GM21381 (cell line): ENCODE measurements around the gene TMEM125.

Experiments used
- ATAC-seq: cut with Tn5 transposase; IDR thresholded peaks from one replicate; pipeline ENCODE4 v1.9.1; 2021; ENCODE audit warnings: mild to moderate bottlenecking, moderate library complexity; ENCODE audit not compliant: unreplicated experiment

TMEM125 gene

DNA sequence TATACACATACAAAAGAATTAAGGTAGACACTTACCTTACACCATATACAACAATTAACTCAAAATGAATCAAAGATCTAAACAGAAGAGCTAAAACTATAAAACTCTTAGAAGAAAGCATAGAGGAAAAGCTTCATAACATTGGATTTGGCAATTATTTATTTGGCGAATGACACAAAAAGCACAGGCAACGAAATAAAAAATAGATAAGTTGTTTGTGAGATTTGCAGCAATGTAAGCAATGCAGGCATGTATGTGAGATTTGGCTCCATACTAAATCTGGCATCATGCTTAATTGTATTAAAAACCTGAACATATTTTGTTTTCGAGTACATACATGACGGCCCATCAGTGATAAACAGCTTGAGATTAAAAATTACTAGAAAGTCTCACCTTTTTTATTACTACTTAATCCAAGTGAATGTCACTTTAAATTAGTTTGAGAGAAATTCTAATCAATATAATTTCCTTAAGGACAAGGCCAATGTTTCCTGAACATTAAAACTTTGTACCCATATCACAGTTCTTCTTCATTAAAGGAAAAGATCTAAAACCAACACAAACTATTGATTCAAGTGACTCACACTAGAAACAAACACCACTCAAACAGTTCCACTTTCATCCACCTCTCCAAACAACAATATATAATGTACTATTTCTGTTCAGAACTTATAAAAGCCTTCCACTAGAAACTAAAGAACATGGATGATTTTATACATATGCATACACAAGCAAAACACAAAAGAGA, 23.1 kb upstream of the TMEM125 start:
- ATAC-seq, result no peak

- ATAC-seq, result no peak
Observed at GRCh38 chr1:43247256-43247921, 22.4 kb upstream of the TMEM125 start.

- no peak for ATAC-seq
Observed at GRCh38 chr1:43250351-43250761, 19.4 kb upstream of the TMEM125 start.

GRCh38 chr1:43251024-43251423, 18.8 kb upstream of the TMEM125 start:
- no peak for ATAC-seq

GRCh38 chr1:43252225-43252624, 17.6 kb upstream of the TMEM125 start:
- no peak for ATAC-seq

GRCh38 chr1:43253173-43253572, 16.6 kb upstream of the TMEM125 start:
- no peak for ATAC-seq

DNA sequence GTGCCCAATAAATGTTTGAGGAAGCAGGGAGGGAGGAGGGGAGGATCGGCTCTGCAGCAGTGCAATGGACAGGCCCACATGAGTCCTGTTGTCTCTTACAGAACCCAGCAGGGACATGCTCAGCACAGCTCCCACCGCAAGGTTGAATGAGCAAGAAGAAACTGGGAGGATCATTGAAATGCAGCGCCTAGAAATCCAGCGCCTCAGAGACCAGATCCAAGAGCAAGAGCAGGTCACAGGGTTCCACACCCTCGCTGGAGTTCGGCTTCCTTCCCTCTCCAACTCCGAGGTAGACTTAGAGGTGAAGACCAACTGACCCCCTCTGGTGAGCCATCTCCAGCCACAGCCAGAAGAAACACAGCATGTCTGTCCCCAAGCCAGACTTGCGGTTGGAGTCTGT, 15.9 kb upstream of the TMEM125 start:
- no peak for ATAC-seq

GRCh38 chr1:43255438-43256210, 14.2 kb upstream of the TMEM125 start:
- ATAC-seq, result no peak

DNA sequence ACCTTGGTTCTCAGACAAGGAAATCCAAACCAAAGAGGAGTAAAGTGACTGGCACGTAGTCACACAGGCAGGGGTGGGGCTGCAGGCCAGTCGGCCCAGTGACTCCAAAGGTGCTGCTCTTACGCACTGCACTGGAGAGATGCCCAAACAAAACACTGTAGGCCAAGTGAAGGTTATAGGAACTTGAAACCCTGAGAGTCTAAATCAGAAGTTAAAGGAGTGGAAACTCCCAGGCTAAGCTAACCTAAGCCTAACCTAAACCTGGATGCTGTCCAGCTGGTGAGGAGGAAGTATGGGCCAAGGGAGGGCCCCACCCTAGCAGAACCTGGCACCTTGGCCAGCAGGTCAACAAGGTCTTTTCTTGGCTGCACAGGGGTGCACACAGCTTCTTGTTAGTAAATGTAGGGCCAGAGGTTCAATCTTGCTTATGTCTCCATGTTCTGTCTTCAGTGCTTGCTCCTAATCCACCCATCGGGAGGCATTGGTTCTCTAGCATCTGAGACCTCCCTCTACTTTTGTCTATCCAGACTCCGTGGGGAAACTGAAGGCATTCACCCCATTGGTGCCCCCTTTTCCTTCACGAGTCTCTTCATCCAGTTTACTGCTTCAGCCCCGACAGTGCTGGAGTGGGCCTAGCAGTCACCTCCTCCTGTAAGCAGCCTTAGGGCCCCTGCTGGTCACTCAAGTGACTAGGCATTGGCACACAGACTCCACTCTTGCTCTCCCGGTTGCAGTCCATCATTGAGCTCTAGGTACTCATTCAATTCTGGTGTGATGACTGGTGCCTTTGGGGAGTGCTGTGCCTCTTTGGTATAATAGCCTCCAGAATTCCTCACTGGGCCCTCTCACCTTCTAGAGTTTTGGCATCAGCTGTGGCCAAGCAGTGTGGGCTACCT, 12.9 kb upstream of the TMEM125 start:
- no peak for ATAC-seq

DNA sequence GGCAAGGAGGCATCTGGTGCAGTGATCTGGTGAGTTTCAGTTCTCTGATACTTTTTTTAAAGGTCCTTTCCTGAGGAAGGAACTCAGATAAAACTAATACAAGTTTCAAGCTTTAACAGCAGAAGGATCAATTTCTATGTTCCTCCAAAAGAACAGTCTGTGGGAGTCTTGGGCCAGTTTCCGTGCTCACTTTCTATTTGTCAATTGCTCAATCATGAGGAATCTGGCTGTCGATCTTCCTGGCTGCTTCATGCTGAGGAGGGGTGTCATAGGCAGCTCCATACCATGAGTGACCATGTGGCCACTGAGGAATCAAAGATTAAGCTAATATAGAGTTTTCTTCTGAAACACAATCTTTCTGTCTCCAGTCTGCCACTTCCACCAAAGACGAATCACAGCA, 11.4 kb upstream of the TMEM125 start:
- no peak for ATAC-seq

- no peak for ATAC-seq
Observed at GRCh38 chr1:43265431-43265830, 4.4 kb upstream of the TMEM125 start.

DNA sequence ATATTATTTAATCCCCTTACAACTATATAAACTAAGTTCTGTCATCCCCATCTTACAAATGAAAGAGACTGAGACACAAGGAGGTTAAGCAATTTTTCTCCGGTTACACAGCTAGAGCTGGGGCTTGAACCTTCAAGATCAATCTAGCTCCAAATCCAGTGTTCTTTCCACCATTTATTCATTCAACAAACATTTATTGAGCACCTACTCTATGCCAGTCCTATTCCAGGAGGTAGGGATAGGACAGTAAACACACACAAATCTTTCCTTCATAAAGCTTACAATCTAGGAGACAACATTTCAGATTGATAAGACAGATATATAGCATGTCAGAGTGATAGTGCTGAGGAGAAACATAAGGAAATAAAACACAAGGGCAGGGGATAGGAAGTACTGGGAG, 2.9 kb upstream of the TMEM125 start:
- no peak for ATAC-seq

GRCh38 chr1:43267291-43267805, 2.4 kb upstream of the TMEM125 start:
- ATAC-seq, result no peak

DNA sequence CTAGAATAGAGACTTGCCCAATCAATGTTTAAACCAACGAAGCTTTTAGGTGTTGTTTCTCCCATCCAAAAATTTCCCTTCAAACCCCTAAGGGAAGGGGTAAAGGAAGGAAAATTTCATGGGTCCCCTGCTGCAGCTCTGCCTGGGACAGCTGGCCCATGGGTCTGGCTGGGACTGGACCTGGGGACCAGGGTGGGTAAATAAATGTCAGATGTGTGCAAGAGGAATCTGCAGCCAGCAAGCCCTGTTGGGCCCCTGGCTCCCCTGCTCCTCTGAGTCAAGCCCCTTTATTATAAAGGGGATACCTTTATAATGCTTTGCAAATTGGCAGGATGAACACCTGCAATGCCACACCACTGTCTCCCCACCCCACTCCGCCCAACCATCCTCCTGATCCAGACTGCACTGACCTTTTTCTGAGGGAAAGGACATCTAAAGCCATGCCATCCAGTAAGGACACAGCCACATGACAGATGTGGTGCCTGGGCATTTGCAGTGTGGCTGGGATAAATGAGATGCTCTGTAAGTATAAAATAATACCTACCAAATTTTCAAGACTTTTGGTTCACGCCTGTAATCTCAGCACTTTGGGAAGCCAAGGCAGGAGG, 1.9 kb upstream of the TMEM125 start:
- no peak for ATAC-seq

DNA sequence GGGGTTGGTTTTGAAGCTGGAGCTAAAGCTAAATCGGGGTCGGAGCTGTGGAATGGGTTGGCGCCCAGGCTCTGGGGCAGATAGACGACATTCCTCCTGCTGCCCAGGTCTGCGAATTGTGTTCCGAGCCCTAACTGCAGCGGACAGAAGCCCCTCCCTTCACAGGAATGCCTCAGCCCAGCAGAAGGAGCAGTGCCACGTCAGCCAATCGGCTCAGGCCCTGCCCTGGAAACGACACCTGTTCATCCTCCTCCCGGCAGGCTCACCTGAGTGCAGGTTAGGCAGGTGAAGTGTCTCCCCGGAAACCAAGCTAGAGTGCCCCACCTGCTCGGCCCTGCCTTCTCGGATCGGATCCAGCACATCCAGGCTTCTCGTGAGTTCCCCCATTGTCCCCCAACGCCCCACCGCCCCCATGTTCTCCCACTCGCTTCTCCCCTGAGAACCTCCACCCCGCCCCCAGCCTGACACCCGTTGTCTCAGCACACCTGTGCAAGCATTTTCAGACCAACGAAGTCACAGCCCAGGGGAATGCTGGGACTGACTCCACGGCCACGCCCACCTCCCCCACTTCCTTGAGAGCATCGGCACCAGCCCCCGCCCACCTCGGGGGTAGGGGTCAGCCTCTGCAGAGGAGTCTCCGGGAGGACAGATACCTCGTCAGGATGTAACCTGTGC, 775 bp downstream of the TMEM125 start:
- no peak for ATAC-seq

DNA sequence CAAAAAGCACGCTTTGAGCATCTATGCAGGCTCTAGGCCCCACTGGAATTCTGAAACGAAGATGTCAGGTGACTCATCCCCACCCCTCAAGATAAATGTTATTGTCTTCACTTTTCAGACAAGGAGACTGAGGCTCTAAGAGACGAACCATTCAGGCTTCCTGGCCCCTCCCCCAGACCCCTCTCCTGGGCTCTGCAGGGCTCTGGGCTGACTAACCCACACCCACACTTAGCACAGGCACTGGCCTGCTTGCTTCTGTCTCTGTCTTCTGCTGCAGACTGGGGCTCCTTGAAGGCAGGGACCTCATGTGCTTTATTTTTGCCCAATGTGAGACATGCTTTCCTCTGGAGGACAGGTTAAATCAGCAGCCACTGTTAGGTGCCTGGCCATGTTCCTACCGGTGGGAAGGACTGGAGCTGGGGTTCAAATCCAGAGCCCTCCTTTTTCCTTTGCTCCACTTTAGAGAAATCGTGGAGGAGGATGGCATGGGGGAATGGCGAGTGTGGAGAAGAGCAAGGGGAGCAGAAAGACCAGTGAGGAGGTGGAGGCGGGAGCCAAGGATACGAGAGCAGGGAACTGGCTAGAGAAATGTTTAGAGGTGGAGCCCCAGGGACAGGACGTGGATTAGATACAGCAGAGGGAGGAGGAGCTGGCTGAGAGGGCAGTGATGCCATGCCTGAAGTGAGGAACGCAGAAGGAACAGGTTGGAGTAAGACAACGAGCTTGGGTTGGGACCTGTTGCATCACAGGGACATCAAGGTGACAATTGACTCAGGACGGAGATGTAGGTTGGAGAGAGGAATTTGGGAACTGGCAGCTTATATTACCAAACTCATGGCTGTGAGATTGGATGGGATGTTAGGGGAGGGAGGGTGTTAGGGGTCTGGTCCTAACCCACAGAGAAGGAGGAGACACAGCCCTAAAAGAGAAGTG, 1.7 kb downstream of the TMEM125 start:
- no peak for ATAC-seq

DNA sequence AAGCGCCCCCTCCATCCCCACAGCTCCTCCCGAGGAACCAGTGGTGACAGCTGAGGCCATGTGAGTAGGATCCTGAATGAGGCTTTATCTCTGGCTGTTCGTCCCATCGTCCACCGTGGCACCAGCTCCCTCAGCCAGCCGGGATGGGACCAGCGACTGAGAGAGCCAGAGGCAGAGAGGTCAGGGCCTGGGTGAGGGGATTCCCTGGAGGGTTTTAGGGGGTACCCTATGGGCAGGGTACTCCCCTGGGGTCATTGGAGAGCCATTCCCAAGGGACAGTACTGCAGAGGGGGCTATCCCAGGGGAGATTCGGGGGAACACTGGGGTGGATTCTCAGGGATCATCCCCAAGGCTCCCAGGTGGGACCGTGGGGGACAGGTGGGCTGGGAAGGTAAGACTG, 2.4 kb downstream of the TMEM125 start:
- ATAC-seq, result no peak
